GM23338 (cell line): ENCODE results near the gene B3GAT2. TPM values are rescaled to one million over a fixed set of nuclear protein-coding genes. Genes with fewer than 3 reads are reported as not detected.

Source experiments
- ATAC-seq: fragments of 200-7000 bp; cut with Tn5 transposase; 3 replicates; pipeline ENCODE4 v1.9.1; 2020
- DNase-seq: peaks from one replicate; pipeline ENCODE4 v3.0.0-alpha.2; 2015; ENCODE audit warnings: low spot score
- H2AFZ ChIP-seq: fragments of 200-600 bp; sonication (generic); 2 replicates; pipeline ENCODE4 v1.8.0; 2016; ENCODE audit warnings: antibody characterized with exemption, mild to moderate bottlenecking, moderate library complexity
- H3F3A ChIP-seq: fragments of 200-600 bp; sonication (generic); replicated peaks from 2 replicates; pipeline ENCODE4 v1.8.0; 2017; ENCODE audit warnings: antibody characterized with exemption, mixed run types, low read depth
- H3K27ac ChIP-seq: fragments of 200-600 bp; sonication (generic); 2 replicates; pipeline ENCODE4 v1.6.1; 2016; ENCODE audit warnings: low read depth
- H3K27me3 ChIP-seq: fragments of 200-600 bp; sonication (generic); 2 replicates; pipeline ENCODE4 v1.8.0; 2016; ENCODE audit warnings: mild to moderate bottlenecking, mixed run types, moderate library complexity; ENCODE audit not compliant: insufficient read depth
- H3K36me3 ChIP-seq: fragments of 200-600 bp; sonication (generic); 2 replicates; pipeline ENCODE4 v1.8.0; 2016; ENCODE audit warnings: mild to moderate bottlenecking; ENCODE audit not compliant: insufficient read depth
- H3K4me1 ChIP-seq: fragments of 200-600 bp; sonication (generic); 2 replicates; pipeline ENCODE4 v1.8.0; 2016; ENCODE audit warnings: mild to moderate bottlenecking, moderate library complexity; ENCODE audit not compliant: insufficient read depth
- H3K4me2 ChIP-seq: fragments of 200-600 bp; sonication (generic); 2 replicates; pipeline ENCODE4 v1.7.1; 2017; ENCODE audit warnings: mixed run types
- H3K4me3 ChIP-seq: fragments of 200-600 bp; sonication (generic); 2 replicates; pipeline ENCODE4 v1.6.1; 2016; ENCODE audit warnings: mixed run types
- H3K79me2 ChIP-seq: fragments of 200-600 bp; sonication (generic); replicated peaks from 2 replicates; pipeline ENCODE4 v1.8.0; 2017; ENCODE audit warnings: mild to moderate bottlenecking; ENCODE audit not compliant: insufficient read depth
- H3K9me2 ChIP-seq: fragments of 200-600 bp; sonication (generic); 2 replicates; pipeline ENCODE4 v1.8.0; 2017; ENCODE audit not compliant: insufficient read depth
- H4K20me1 ChIP-seq: fragments of 200-600 bp; sonication (generic); replicated peaks from 2 replicates; pipeline ENCODE4 v1.8.0; 2017; ENCODE audit warnings: mild to moderate bottlenecking; ENCODE audit not compliant: insufficient read depth
- H3K27ac Mint-ChIP-seq: 2 replicates; pipeline ENCODE4 v1.8.0; 2020; ENCODE audit warnings: inconsistent platforms, mild to moderate bottlenecking, moderate library complexity, mixed read lengths
- H3K27me3 Mint-ChIP-seq: 3 replicates; pipeline ENCODE4 v1.8.0; 2022; ENCODE audit warnings: low read depth, mild to moderate bottlenecking, moderate library complexity, mixed read lengths, inconsistent platforms; ENCODE audit not compliant: insufficient read depth, poor library complexity
- H3K36me3 Mint-ChIP-seq: 3 replicates; pipeline ENCODE4 v1.8.0; 2021; ENCODE audit warnings: low read depth, mild to moderate bottlenecking, inconsistent platforms, moderate library complexity, mixed read lengths
- H3K4me1 Mint-ChIP-seq: 3 replicates; pipeline ENCODE4 v1.8.0; 2020; ENCODE audit warnings: mild to moderate bottlenecking, inconsistent platforms, mixed read lengths
- H3K4me3 Mint-ChIP-seq: 3 replicates; pipeline ENCODE4 v1.8.0; 2021; ENCODE audit warnings: moderate library complexity, mild to moderate bottlenecking, inconsistent platforms, mixed read lengths
- H3K9me3 Mint-ChIP-seq: 3 replicates; pipeline ENCODE4 v1.8.0; 2020; ENCODE audit warnings: moderate library complexity, mild to moderate bottlenecking, inconsistent platforms, mixed read lengths
- EZH2 ChIP-seq: fragments of 200-600 bp; sonication (generic); IDR thresholded peaks from one replicate; pipeline ENCODE4 v1.8.0; 2017; ENCODE audit warnings: antibody characterized with exemption, mild to moderate bottlenecking, low read depth; ENCODE audit not compliant: unreplicated experiment
- EZH2phosphoT487 ChIP-seq: fragments of 200-600 bp; sonication (generic); IDR thresholded peaks from one replicate; pipeline ENCODE4 v1.8.1; 2018; ENCODE audit warnings: antibody characterized with exemption; ENCODE audit not compliant: unreplicated experiment
- ZNF114 ChIP-seq: fragments of 250-450 bp; sonication (Bioruptor Pico); IDR thresholded peaks from 2 replicates; pipeline ENCODE4 v1.5.0; 2020; ENCODE audit warnings: mild to moderate bottlenecking, moderate library complexity
- ZNF331 ChIP-seq: fragments of 250-450 bp; sonication (Bioruptor Pico); IDR thresholded peaks from 2 replicates; pipeline ENCODE4 v1.5.0; 2020; ENCODE audit warnings: low read depth, mild to moderate bottlenecking, moderate library complexity
- polyA plus RNA-seq: library from polyadenylated mRNA; unstranded; fragments of >200 nt; fragmentation: Nextera tagmentation; extraction: Ambion mirVana; gene quantifications from 2 replicates; pipeline ENCODE4 v1.2.1, GENCODE V29; 2016
- total RNA-seq: library from RNA; depleted of rRNA; stranded (reverse); fragments of >200 nt; shearing (Covaris generic); gene quantifications from 2 replicates; pipeline ENCODE4 v1.2.3, GENCODE V29; 2014
- TF ChIP-seq, protein P1 (sequence below): fragments of 250-450 bp; sonication (Bioruptor Pico); IDR thresholded peaks from 2 replicates; pipeline ENCODE4 v1.5.0; 2020; ENCODE audit warnings: mild to moderate bottlenecking, moderate library complexity
- TF ChIP-seq, protein P2 (sequence below): IDR thresholded peaks from one replicate; pipeline ENCODE4 v1.6.1; 2018; ENCODE audit warnings: antibody characterized with exemption; ENCODE audit not compliant: unreplicated experiment

The B3GAT2 gene
- total and polyA plus RNA-seq, 2 experiments from 2014 or later, result 1.7 to 1.8 TPM

DNA sequence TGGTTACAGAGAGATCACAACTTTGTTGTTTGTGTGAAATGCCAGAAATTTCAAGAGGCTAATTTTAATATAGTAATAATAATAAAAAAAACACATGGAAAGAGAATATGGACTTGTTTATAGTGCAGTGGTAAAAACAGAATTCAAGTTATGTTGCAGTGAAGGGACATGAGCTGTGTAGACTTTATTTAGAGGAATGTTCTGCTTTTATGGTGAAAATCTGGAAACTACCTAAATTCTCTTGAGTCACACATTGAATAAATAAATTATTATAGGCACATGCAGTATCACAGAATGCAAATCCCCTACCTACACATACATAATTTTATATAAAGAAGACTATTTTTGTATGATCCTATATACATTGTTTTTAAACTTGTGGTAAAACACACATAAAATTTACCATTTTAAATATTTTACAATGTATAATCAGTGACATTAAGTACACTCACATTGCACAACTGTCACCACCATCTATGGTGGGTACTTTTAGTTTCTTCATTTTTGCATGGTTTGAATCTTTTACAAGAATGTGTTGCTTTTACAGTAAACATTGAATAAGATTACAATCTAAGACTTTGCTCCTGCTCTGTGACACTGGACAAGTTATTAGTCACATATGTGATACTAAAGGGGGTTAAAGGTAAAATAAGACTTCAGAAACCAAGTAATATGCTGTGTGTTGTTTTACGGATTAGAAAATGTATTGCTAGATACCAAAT is 107.4 kb downstream of the B3GAT2 start:
- peaks cover 2% of the 10 kb centered on the region for H3K27me3 Mint-ChIP-seq
- TF ChIP-seq, protein P1, sequence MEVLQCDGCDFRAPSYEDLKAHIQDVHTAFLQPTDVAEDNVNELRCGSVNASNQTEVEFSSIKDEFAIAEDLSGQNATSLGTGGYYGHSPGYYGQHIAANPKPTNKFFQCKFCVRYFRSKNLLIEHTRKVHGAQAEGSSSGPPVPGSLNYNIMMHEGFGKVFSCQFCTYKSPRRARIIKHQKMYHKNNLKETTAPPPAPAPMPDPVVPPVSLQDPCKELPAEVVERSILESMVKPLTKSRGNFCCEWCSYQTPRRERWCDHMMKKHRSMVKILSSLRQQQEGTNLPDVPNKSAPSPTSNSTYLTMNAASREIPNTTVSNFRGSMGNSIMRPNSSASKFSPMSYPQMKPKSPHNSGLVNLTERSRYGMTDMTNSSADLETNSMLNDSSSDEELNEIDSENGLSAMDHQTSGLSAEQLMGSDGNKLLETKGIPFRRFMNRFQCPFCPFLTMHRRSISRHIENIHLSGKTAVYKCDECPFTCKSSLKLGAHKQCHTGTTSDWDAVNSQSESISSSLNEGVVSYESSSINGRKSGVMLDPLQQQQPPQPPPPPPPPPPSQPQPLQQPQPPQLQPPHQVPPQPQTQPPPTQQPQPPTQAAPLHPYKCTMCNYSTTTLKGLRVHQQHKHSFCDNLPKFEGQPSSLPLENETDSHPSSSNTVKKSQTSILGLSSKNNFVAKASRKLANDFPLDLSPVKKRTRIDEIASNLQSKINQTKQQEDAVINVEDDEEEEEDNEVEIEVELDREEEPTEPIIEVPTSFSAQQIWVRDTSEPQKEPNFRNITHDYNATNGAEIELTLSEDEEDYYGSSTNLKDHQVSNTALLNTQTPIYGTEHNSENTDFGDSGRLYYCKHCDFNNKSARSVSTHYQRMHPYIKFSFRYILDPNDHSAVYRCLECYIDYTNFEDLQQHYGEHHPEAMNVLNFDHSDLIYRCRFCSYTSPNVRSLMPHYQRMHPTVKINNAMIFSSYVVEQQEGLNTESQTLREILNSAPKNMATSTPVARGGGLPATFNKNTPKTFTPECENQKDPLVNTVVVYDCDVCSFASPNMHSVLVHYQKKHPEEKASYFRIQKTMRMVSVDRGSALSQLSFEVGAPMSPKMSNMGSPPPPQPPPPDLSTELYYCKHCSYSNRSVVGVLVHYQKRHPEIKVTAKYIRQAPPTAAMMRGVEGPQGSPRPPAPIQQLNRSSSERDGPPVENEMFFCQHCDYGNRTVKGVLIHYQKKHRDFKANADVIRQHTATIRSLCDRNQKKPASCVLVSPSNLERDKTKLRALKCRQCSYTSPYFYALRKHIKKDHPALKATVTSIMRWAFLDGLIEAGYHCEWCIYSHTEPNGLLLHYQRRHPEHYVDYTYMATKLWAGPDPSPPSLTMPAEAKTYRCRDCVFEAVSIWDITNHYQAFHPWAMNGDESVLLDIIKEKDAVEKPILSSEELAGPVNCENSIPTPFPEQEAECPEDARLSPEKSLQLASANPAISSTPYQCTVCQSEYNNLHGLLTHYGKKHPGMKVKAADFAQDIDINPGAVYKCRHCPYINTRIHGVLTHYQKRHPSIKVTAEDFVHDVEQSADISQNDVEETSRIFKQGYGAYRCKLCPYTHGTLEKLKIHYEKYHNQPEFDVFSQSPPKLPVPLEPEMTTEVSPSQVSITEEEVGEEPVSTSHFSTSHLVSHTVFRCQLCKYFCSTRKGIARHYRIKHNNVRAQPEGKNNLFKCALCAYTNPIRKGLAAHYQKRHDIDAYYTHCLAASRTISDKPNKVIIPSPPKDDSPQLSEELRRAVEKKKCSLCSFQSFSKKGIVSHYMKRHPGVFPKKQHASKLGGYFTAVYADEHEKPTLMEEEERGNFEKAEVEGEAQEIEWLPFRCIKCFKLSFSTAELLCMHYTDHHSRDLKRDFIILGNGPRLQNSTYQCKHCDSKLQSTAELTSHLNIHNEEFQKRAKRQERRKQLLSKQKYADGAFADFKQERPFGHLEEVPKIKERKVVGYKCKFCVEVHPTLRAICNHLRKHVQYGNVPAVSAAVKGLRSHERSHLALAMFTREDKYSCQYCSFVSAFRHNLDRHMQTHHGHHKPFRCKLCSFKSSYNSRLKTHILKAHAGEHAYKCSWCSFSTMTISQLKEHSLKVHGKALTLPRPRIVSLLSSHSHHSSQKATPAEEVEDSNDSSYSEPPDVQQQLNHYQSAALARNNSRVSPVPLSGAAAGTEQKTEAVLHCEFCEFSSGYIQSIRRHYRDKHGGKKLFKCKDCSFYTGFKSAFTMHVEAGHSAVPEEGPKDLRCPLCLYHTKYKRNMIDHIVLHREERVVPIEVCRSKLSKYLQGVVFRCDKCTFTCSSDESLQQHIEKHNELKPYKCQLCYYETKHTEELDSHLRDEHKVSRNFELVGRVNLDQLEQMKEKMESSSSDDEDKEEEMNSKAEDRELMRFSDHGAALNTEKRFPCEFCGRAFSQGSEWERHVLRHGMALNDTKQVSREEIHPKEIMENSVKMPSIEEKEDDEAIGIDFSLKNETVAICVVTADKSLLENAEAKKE (CRISPR knock-in tag), result no peak
- TF ChIP-seq EZH2 (no peak), EZH2phosphoT487 (no peak), ZNF114 (no peak), ZNF331 (no peak)
- TF ChIP-seq, protein P2, sequence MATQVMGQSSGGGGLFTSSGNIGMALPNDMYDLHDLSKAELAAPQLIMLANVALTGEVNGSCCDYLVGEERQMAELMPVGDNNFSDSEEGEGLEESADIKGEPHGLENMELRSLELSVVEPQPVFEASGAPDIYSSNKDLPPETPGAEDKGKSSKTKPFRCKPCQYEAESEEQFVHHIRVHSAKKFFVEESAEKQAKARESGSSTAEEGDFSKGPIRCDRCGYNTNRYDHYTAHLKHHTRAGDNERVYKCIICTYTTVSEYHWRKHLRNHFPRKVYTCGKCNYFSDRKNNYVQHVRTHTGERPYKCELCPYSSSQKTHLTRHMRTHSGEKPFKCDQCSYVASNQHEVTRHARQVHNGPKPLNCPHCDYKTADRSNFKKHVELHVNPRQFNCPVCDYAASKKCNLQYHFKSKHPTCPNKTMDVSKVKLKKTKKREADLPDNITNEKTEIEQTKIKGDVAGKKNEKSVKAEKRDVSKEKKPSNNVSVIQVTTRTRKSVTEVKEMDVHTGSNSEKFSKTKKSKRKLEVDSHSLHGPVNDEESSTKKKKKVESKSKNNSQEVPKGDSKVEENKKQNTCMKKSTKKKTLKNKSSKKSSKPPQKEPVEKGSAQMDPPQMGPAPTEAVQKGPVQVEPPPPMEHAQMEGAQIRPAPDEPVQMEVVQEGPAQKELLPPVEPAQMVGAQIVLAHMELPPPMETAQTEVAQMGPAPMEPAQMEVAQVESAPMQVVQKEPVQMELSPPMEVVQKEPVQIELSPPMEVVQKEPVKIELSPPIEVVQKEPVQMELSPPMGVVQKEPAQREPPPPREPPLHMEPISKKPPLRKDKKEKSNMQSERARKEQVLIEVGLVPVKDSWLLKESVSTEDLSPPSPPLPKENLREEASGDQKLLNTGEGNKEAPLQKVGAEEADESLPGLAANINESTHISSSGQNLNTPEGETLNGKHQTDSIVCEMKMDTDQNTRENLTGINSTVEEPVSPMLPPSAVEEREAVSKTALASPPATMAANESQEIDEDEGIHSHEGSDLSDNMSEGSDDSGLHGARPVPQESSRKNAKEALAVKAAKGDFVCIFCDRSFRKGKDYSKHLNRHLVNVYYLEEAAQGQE, result no peak
- no peaks in the 10 kb centered on the region for H3F3A ChIP-seq

More for the DNA sequence above, 107.4 kb downstream of the B3GAT2 start:
- Histone ChIP-seq H3K9me2 (no peaks in the 10 kb centered on the region), H3K27ac (no peak overlapping the region), H3K36me3 (0 out of 2 replicates have a peak, but pooled peaks cover 5% of the 10 kb centered on the region), H3K4me3 (no peak overlapping the region), H3K4me1 (no peaks in the 10 kb centered on the region), H3K79me2 (no peaks in the 10 kb centered on the region), H2AFZ (no peak overlapping the region), H3K27me3 (no peaks in the 10 kb centered on the region), H3K4me2 (no peak overlapping the region), H4K20me1 (0 out of 2 replicates have a peak, but pooled peaks cover 3% of the 10 kb centered on the region)
- Mint-ChIP-seq H3K36me3 (no peaks in the 10 kb centered on the region), H3K27ac (no peak overlapping the region), H3K9me3 (no peaks in the 10 kb centered on the region), H3K4me1 (peaks cover 36% of the 10 kb centered on the region), H3K4me3 (no peak overlapping the region)
- ATAC-seq (no peak), DNase-seq (no peak)
